Muscle layer of colon (tissue), 2 donors: ENCODE results near the gene TPGS1.
"Not testable (repeated sequence)": the region's sequence is repeated elsewhere in the genome, so short reads cannot be mapped to it uniquely, and the experiment has no call there.

ENCODE experiments used
- H3K27ac ChIP-seq: one replicate; pipeline ENCODE4 v1.7.0; 2013; ENCODE audit warnings: low read depth, mild to moderate bottlenecking, low read length, moderate library complexity
- H3K27me3 ChIP-seq, 2 donors: one replicate each; pipeline ENCODE4 v1.7.0; 2013; ENCODE audit warnings: low read length in 2 of 2, mild to moderate bottlenecking in 2 of 2; ENCODE audit not compliant: insufficient read depth in 2 of 2, control insufficient read depth in 1 of 2
- H3K36me3 ChIP-seq: one replicate; pipeline ENCODE4 v1.7.0; 2013; ENCODE audit warnings: mild to moderate bottlenecking, low read length; ENCODE audit not compliant: insufficient read depth
- H3K4me1 ChIP-seq: one replicate; pipeline ENCODE4 v1.7.0; 2013; ENCODE audit warnings: mild to moderate bottlenecking, low read length; ENCODE audit not compliant: insufficient read depth
- H3K4me3 ChIP-seq, 2 donors: one replicate each; pipeline ENCODE4 v1.7.0; 2013; ENCODE audit warnings: low read length in 2 of 2, low read depth in 1 of 2, mild to moderate bottlenecking in 1 of 2, moderate library complexity in 1 of 2
- H3K9ac ChIP-seq: one replicate; pipeline ENCODE4 v1.7.0; 2013; ENCODE audit warnings: low read length
- H3K9me3 ChIP-seq: one replicate; pipeline ENCODE4 v1.7.0; 2013; ENCODE audit warnings: mild to moderate bottlenecking, low read length
- donor health status: abdominal sarcoma.
- donor health status: Adenocarcinoma of cecum.

The TPGS1 gene

GRCh38 chr19:481100-481499 lies 26.2 kb upstream of the TPGS1 start:
- not testable (repeated sequence) for H3K9ac ChIP-seq, H3K27ac ChIP-seq, H3K4me3 ChIP-seq, H3K9me3 ChIP-seq, H3K36me3 ChIP-seq, H3K4me1 ChIP-seq
- H3K27me3 ChIP-seq, result peaks cover 0 to 19% of the 10 kb centered on the region in 2 donors

- H3K4me3 ChIP-seq, result no peak overlapping the region
- H3K9me3 ChIP-seq, result no peaks in the 10 kb centered on the region
- no peak overlapping the region for H3K27ac ChIP-seq
- H3K9ac ChIP-seq, result no peak overlapping the region
- H3K27me3 ChIP-seq, result peaks cover 0 to 19% of the 10 kb centered on the region in 2 donors
- H3K4me1 ChIP-seq, result no peaks in the 10 kb centered on the region
- no peaks in the 10 kb centered on the region for H3K36me3 ChIP-seq
Measured at GRCh38 chr19:482186-483041, 24.9 kb upstream of the TPGS1 start.

- H3K9ac ChIP-seq, result no peak overlapping the region
- no peak overlapping the region for H3K4me3 ChIP-seq
- no peaks in the 10 kb centered on the region for H3K9me3 ChIP-seq
- H3K36me3 ChIP-seq, result no peaks in the 10 kb centered on the region
- no peaks in the 10 kb centered on the region for H3K4me1 ChIP-seq
- peaks cover 0 to 19% of the 10 kb centered on the region in 2 donors for H3K27me3 ChIP-seq
- H3K27ac ChIP-seq, result no peak overlapping the region
Measured at GRCh38 chr19:483332-484072, 23.8 kb upstream of the TPGS1 start.

- Histone ChIP-seq H3K4me3 (no peak overlapping the region), H3K4me1 (no peaks in the 10 kb centered on the region), H3K27ac (no peak overlapping the region), H3K27me3 (peaks cover 0 to 19% of the 10 kb centered on the region in 2 donors), H3K9ac (no peak overlapping the region), H3K36me3 (no peaks in the 10 kb centered on the region), H3K9me3 (no peaks in the 10 kb centered on the region)
Measured at GRCh38 chr19:484494-484893, 22.8 kb upstream of the TPGS1 start.

GRCh38 chr19:485077-485476 lies 22.2 kb upstream of the TPGS1 start:
- no peak overlapping the region for H3K9ac ChIP-seq

GRCh38 chr19:485583-486236 lies 21.6 kb upstream of the TPGS1 start:
- H3K36me3 ChIP-seq, result no peaks in the 10 kb centered on the region
- no peaks in the 10 kb centered on the region for H3K4me1 ChIP-seq
- H3K4me3 ChIP-seq, result no peak overlapping the region
- H3K9ac ChIP-seq, result no peak overlapping the region
- H3K9me3 ChIP-seq, result no peaks in the 10 kb centered on the region
- H3K27ac ChIP-seq, result no peak overlapping the region
- peaks cover 0 to 19% of the 10 kb centered on the region in 2 donors for H3K27me3 ChIP-seq

More at GRCh38 chr19:485077-485476, 22.2 kb upstream of the TPGS1 start:
- Histone ChIP-seq H3K36me3 (no peaks in the 10 kb centered on the region), H3K4me1 (no peaks in the 10 kb centered on the region), H3K27me3 (peaks cover 0 to 19% of the 10 kb centered on the region in 2 donors), H3K9me3 (no peaks in the 10 kb centered on the region), H3K4me3 (no peak overlapping the region), H3K27ac (no peak overlapping the region)

GRCh38 chr19:488505-489417 lies 18.5 kb upstream of the TPGS1 start:
- H3K27me3 ChIP-seq, result peaks cover 0 to 19% of the 10 kb centered on the region in 2 donors
- H3K9me3 ChIP-seq, result no peaks in the 10 kb centered on the region
- H3K4me3 ChIP-seq, result peak overlapping the region; percentile 73 to 79
- no peaks in the 10 kb centered on the region for H3K4me1 ChIP-seq
- H3K36me3 ChIP-seq, result no peaks in the 10 kb centered on the region
- peak overlapping the region; percentile 77 for H3K27ac ChIP-seq
- H3K9ac ChIP-seq, result no peak overlapping the region

GRCh38 chr19:489418-490196 lies 17.7 kb upstream of the TPGS1 start:
- Histone ChIP-seq H3K27ac (peak overlapping the region; percentile 77), H3K4me3 (peak overlapping the region; percentile 73 to 79), H3K9me3 (no peaks in the 10 kb centered on the region)

GRCh38 chr19:491146-491741 lies 16.1 kb upstream of the TPGS1 start:
- no peaks in the 10 kb centered on the region for H3K36me3 ChIP-seq
- no peak overlapping the region for H3K27ac ChIP-seq
- H3K4me3 ChIP-seq, result no peak overlapping the region
- no peaks in the 10 kb centered on the region for H3K9me3 ChIP-seq
- no peak overlapping the region for H3K9ac ChIP-seq
- no peaks in the 10 kb centered on the region for H3K4me1 ChIP-seq
- H3K27me3 ChIP-seq, result peaks cover 0 to 16% of the 10 kb centered on the region in 2 donors

More at GRCh38 chr19:489418-490196, 17.7 kb upstream of the TPGS1 start:
- Histone ChIP-seq H3K4me1 (no peaks in the 10 kb centered on the region), H3K9ac (no peak overlapping the region), H3K36me3 (no peaks in the 10 kb centered on the region), H3K27me3 (peaks cover 0 to 19% of the 10 kb centered on the region in 2 donors)

GRCh38 chr19:492091-492531 lies 15.2 kb upstream of the TPGS1 start:
- H3K27me3 ChIP-seq, result peaks cover 0 to 19% of the 10 kb centered on the region in 2 donors
- no peaks in the 10 kb centered on the region for H3K36me3 ChIP-seq
- H3K4me1 ChIP-seq, result no peaks in the 10 kb centered on the region
- H3K9me3 ChIP-seq, result no peaks in the 10 kb centered on the region
- H3K27ac ChIP-seq, result no peak overlapping the region
- no peak overlapping the region for H3K4me3 ChIP-seq
- H3K9ac ChIP-seq, result no peak overlapping the region
